SW480 (cell line): ENCODE measurements around the gene CPB2.

ENCODE experiments used
- DNase-seq: peaks from one replicate; pipeline ENCODE4 v3.0.0-alpha.2; 2016; ENCODE audit warnings: low spot score

CPB2 gene

DNA sequence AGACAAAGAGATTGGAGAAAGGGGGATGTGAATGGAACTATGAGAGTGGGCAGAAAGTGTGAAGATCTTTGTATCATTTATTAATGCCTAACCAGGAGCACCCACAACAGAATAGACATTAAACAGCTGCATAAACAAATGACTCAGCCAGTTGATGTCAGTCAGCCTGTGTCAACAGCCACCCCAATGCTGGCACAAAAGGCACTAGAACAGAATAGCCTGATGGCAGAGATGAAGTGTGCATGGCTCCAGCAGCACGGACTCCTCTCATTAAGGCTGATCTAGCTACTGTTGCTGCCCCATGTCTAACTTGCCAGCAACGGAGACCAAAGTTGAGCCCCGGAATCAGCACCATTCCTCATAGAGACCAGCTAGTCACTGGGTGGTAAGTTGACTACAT is 7.8 kb downstream of the CPB2 start:
- DNase-seq, result peak; percentile 16

DNA sequence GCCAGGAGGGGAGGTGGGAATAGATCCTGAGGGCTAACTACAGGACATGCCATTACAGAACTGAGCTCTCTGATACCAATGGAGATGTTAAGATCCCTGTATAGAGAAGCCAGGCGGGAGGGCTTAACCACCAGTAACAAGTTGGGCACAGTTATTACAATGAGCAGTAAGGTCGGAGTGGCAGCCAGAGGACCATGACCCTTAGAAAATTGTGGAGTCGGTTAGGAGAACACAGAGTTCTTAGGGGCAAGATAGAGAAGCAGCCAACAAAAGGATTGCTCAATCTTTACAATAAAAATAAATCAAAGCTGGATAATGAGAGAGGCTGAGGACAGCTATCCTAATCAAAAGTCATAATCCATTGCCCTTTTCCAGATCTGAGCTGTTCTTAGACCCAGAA is 10.4 kb downstream of the CPB2 start:
- DNase-seq, result no peak

DNA sequence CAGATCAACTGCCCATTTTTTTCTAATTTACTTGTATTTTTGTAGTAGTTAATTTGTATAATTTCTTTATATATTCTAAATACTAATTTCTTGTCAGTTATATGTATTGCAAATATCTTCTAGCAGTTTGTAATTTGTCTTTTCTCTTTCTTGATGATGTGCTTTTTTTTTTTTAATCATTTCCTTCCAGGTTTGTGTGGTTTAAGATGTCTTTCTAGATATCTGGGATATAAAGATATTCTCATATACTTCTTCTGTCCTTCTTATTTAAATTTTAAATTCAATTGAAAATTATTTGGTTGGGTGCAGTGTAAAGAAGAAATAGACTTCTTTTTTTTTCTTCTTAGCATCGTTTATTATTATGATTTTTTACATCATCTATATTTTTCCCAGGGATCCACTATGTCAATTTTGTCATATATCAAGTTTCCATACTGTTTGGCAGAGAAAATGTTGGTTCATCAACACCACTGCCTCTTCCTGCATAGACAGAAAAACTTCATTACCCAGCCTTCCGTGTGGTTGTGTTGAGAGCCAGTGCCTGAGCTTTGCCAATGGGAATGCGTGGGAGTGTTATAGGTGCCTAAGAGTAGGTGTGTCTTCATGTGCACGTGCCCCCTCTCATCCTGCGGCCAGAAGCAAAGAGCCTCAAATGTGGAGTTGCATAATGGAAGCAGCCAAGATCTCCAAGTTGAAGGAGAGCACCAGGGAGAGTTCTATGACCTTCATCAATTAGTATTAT is 15.8 kb downstream of the CPB2 start:
- DNase-seq, result no peak

DNA sequence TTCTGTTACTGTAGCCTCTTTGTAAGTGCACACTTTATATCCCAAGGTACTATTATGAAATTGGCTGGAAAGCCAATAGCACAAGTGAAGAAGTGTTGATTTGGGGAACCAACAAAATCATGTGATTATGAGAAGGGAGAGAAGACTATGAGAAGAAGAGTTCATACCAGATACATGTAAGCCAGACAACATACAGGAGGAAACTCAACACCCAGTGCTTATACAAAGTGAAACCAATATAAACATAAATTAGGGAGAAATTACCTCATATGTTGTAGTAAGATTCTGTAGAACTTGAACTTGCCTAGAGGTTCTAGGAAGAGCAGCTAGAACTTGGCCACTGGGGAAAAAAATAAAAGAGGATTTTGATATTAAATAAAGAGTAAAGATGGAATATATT is 17.4 kb downstream of the CPB2 start:
- DNase-seq, result no peak

DNA sequence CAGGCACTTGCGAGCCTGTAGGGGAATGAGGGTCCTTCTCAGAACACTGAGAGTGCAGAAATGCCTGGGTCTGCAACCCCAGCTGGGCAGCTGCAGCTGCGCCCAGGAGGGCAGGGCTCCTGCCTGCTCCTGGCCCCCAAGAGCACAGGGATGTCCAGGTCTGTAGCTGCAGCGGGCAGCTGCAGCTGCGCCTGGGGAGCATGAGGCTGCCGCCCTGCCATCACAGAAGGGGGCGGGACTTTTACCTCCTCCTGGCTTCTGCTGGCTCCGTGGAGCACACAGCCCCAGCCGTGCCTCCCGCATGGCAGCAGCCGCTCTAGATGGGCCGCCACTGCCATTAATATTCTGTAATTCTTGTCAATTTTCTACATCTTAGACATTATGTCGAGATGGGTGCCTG is 17.8 kb downstream of the CPB2 start:
- no peak for DNase-seq

DNA sequence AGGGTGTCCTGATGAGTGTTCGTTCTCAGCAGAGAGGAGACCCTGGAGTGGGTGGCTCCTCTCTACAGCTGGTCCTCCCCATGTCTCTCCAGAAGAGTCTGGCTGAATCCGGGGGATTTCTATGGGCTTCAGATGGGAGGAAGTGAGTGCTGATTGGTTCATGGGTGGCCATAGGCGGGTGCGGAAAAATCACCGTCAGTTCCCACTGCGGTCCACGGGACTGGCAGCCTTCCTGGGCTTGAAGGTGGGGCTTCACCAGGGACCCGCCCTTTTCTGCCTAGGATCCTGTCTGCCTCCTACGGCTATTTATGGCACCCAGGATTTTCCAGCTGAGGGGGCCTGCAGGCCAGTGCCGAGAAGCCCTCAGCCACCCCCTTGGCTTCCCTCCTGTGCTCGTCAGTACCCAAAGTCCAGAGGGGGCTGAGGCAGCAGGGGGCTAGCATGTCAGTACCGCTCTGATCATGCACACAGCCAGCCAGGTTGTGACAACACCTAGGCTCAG is 18.4 kb downstream of the CPB2 start:
- DNase-seq, result no peak

DNA sequence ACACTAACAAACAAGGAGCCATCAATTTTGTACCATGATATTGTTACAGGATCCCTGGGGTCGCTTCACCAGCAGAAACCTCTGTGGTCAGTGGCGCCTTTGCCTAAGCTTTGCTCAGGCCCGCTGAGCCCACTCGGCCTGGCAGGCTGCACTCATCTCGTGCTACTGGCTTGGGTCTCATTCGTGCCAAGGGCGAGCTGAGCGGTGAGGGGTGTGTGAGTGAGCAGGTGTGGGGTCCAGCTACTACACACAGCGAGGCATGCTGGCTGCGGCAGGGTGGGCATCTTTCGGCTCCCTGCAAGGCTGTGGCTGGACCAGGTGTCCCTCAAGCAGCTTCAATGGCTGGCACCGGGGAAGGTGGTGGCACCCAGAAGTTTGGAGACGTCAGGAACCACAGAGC is 19.1 kb downstream of the CPB2 start:
- no peak for DNase-seq

DNA sequence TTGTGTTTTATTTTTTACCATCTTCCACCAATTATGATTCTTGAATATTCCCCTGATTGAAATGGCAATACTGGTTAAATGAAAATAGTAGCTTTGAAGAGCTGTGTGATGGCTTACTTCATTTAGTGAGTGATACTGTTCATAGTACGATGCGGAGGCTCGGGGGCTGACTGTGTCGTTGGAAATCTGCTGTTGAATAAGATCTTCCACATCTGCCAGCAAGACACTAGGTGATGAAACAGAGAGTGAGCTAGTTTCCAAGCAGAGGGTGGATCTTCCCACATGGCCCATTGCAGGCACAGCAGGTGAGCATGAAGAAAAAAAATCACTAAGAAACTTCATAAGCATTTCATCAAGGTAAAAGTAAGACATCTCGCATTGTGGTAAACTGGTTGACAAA is 22.5 kb downstream of the CPB2 start:
- no peak for DNase-seq

DNA sequence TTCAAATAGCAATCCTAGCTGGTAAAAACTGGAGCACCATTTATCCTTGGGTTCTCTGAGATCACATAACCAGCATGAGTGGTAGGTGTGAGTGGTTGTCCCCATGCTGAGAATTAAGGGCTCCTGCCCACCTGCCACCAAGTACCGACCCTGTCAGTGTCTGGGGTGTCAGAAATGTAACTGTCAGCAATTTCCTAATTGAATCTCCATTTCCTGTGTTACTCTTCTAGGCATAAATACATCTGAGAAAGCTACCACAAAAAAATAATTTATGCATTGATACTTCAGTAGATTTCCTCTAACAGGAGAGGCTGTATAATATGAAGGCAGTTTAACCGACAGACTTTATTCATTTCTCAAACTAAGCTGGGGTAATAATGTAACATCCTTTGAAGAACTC is 25.1 kb downstream of the CPB2 start:
- no peak for DNase-seq

DNA sequence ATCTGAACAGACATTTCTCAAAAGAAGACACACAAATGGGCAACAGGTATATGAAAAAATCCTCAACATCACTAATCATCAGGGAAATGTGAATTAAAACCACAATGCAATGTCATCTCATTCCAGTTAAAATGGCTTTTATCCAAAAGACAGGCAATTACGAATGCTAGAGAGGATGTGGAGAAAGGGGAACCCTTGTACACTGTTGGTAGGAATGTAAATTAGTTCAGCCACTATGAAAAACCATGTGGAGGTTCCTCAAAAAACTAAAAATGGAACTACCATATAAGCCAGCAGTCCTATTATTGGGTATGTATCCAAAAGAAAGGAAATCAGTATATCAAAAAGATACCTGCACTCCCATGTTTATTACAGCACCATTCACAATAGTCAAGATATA is 27.6 kb downstream of the CPB2 start:
- DNase-seq, result no peak

DNA sequence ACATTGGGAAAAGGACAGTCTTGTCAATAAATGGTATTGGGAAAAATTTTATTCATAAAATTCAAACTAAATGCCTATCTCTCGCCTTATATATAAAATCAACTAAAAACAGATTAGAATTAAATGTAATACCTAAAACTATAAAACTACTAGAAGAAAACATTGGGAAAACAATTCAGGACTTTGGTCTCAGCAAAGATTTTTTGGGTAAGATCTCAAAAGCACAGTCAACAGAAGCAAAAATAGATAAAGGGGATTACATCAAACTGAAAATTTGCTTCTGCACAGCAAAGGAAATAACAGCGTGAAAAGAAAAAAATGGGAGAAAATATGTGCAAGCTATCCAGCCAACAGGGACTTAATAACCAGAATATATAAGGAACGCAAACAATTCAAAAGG is 28.0 kb downstream of the CPB2 start:
- DNase-seq, result no peak

DNA sequence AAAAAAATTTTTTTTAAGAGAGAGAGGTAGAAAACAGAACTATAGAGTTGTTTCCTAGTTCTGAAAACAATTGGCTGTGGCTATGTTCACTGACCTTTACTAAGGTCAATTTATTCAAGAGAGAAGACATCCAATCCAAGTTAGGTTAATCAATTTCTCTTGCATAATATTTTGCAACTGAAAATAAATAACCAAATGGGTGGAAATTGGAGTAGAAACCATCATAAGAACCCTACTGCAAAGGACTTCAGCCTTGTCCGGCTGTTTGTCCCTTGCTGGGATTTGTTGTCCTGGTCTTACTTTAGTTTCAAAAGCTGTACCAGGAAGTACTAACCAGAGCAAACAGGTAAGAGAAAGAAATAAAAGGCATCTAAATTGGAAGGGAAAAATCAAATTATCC is 29.0 kb downstream of the CPB2 start:
- DNase-seq, result no peak

DNA sequence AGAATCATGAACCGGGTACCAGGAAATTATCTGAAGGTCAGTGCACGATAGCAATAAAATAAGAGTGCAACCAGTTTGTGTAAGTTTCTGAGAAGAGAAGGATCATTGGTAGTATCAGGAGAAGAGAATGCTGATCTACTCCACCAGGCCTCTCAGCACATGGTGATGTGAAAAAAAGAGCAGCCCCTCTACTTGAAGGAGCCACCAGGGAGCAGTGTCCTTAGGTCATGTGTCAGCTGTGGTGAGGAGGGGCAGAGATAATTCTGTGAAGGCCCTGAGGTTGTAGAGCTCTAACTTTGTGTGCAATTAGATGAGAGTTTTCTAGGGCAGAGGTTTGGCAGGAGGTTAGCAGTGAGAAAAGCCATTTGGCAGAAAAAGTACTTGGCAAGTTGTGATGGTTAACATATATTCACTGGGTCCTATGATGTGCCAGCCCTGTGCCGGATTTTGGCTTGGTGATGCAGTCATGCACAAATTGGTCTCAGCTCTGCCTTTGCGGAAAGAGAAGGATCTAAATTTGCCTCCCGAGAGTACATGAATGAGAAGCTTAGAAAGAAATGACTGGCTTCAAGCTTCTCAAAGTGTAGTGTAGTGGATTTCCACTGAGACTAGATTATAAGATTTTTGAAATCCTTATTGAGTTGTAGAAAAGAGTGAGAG is 33.1 kb downstream of the CPB2 start:
- DNase-seq, result no peak

DNA sequence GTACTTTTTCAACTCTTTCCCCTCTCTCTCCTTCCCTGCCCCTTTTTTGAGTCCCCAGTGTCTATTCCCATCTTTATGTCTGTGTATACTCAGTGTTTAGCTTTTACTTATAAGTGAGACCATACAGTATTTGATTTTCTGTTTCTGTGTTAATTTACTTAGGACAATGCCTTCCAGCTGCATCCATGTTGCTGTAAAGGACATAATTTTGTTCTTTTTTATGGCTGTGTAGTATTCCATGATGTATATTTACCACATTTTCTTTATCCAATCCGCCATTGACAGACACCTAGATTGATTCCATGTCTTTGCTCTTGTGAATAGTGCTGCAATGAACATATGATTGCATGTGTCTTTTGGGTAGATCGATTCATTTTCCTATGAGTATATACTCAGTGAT is 41.5 kb downstream of the CPB2 start:
- no peak for DNase-seq

DNA sequence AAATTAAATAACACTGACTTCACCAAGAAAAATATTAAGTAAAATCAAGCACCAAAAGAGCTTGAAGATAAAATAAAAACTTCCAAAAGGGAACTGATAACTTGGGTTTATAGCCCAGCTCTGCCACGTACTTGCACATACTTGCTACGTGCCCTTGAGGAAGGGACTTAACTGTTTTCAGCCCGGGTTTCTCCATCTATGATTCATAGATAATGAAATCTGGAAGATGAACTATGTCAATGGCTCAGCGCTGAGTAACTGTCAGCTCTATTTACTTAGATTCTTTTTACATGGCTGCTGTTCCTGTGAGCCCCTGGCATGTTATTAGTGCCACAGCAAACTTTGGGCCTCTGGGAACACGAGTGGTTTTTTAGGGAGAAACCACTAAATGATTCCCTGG is 42.6 kb downstream of the CPB2 start:
- DNase-seq, result no peak

DNA sequence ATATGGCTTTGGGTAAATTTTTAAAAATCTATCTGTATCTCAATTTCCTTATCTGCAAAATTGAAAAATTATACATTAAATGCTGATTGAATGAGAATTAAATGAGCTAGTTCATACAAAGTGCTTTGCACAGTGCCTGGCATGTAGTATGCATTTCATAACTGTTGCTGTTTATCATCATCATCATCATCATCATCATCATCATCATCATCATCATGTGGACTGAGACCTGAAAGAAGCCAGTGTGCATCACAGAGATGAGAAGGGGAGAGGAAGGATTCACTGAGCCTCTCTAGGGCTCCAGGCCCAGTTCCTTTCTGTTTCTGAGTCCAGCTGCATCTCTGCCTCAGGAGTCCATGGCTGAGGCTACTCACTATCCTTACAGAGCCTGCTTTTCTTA is 45.4 kb downstream of the CPB2 start:
- DNase-seq, result no peak

DNA sequence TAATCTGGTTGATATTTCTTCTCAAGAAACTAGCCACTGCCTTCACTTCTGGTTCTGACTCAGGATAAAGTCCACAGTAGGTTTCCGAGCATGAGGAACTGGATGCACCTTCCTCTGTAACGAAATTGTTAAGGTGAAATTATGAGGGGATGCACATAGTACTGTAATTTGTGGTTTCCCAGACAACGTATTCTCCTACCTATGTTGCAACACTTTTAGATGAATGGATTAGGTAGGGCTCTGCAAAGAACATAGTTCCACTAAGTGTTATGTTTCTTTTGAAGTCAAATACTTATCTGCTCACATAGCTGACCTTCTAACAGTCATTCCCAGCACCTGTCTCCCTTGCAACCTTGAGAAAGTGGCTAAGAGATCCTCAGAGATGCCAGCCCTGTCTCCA is 46.6 kb downstream of the CPB2 start:
- no peak for DNase-seq

DNA sequence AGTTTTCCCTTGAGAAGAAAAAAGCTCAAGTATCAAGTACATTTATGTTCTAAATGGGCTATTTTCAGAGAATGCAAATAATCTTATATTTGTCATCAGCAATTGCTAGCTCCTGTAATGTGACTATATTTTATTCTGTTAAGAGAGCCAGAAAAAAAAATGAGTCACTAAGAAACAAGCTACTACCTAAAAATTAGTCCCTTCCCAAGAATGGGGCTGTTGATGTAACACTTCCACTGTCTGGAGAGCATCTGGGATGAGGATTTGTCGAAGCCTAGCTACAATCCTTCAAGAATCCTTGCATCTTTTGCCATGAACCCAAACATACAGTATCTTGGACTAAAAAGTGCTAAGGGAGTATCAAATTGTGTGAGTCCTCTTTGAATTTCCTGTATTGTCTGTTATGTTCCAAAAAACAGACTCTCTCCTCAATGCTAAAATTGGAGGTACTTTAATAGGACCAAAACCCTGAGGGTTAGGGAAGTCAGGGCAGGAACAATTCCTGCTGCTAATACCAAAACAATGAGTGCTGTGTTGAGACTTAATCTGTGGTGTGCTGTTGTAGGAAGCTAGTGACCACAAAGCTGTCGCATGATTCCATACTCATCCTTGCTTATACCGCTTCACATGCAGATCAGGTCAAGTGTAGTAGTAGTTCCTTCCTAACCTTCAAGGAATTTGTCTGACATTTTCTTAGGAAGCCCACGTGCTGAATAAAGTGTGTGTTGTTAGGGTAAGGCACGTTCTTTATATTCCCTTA is 47.4 kb downstream of the CPB2 start:
- DNase-seq, result peak; percentile 50

DNA sequence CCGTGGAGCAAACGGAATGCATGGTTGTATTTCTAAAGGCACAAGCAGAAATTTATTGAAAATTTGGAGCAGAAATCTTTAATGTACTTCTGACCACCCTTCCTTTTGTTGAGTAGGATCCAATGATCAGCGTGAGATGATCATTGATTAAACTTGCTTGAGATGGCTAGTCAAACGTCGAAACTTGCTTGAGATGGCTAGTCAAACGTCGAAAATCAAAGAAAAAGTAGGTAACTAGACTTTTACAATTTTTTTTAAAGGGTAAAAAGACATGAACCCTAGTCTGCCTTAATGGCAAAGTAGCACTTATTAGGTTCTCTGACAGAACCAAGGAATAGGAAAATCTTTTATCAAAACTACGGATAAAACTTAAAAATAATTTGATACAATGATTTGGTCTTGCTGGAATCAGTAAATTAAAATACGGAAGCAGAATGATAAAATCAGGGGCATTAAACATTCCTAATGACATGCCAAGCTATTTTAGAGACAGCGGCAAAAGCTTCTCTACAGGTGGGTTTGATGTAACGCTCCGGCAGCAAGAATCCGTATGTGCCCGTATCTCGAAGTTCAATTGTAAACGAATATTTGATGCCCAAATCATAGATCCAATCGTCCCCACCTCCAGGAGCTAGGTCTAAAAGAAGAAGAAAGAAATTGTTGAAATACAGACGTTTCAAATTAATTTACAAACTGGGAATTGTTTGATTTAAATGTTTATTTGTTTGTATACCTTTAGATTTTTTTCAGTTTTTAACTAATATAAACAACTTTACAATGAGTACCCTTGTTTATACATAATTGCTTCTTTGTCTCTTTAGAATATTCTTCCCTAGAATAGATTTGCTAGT is 51.4 kb downstream of the CPB2 start:
- DNase-seq, result no peak

DNA sequence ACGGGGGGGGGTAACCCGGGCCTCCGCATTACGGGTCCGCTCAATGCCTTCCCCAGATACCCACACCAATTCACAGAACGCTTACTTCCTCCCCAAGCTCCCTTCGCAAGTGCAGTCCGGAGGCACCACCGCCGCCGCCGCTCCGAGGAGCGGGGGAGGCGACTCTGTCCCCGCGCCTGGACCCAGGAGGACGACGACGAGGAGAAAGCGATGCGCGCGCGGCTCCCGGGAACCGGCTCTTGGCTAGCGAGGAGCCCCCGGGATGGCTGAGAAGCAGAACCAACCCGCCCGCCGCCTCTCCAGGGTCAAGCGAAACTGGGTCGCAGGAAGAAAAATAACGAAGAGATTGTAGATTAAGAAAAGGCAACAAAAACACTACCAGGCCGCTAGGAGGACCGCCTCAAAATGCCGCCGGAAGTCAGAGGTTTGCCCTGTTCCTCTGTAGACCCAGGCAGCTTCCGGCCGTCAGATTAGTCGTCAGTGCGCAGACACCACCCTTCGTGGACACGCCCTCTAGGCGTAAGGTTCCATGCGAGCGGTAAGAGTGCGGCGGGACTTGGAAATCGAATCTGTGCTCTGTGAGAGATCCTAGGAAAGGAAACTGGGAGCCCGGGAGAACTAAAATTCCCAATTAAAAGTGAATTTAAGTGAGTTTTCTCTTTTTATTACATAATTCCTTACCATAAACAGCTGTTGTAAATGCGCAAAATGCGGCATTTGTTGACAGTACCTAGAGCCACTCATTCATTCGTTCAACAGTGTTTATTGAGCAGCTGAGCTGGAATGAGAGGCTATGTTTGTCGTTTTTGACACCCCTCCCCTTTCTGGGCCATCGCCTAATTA is 52.3 kb downstream of the CPB2 start, which contains the start of gene ZC3H13:
Gene ZC3H13, minus strand, starts transcription at position 428 of the 843 bp plus-strand sequence. CDS start 7,239 bp downstream, outside the sequence.
- peak; percentile 96 for DNase-seq

DNA sequence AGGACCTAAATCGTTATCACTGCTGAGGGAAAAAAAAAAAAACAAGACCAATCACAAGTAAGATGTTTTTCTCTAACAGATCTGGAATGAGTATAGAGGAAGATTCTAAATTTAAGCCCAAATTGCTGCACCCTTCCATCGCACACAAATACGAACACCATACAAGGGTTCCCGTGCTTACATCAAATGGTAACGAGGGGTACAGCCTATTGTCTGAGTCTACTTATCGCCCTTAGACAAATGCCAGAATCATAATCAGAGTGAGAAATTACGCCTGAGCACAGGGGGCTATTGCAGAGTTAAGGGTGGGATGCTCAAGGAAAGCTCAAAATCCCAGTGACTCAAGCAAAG is 52.9 kb downstream of the CPB2 start:
- no peak for DNase-seq
